ES-I3 (cell line): ENCODE results near the gene ANOS1.
A peak's percentile ranks its signal among the peaks of the same experiment; 100 is the strongest.

Source experiments
- H3K36me3 ChIP-seq: 2 replicates; pipeline ENCODE4 v1.6.1; 2013; ENCODE audit warnings: mild to moderate bottlenecking, low read length, control low read depth, moderate library complexity; ENCODE audit not compliant: insufficient read depth
- H3K4me1 ChIP-seq: 2 replicates; pipeline ENCODE4 v1.6.1; 2013; ENCODE audit warnings: mild to moderate bottlenecking, control low read depth, low read length; ENCODE audit not compliant: insufficient read depth
- H3K9ac ChIP-seq: 2 replicates; pipeline ENCODE4 v1.6.1; 2013; ENCODE audit warnings: low read depth, mild to moderate bottlenecking, low read length, moderate library complexity
- H3K9me3 ChIP-seq: 2 replicates; pipeline ENCODE4 v1.6.1; 2013; ENCODE audit warnings: mild to moderate bottlenecking, low read length, moderate library complexity; ENCODE audit not compliant: control insufficient read depth, insufficient read depth

Gene ANOS1

DNA sequence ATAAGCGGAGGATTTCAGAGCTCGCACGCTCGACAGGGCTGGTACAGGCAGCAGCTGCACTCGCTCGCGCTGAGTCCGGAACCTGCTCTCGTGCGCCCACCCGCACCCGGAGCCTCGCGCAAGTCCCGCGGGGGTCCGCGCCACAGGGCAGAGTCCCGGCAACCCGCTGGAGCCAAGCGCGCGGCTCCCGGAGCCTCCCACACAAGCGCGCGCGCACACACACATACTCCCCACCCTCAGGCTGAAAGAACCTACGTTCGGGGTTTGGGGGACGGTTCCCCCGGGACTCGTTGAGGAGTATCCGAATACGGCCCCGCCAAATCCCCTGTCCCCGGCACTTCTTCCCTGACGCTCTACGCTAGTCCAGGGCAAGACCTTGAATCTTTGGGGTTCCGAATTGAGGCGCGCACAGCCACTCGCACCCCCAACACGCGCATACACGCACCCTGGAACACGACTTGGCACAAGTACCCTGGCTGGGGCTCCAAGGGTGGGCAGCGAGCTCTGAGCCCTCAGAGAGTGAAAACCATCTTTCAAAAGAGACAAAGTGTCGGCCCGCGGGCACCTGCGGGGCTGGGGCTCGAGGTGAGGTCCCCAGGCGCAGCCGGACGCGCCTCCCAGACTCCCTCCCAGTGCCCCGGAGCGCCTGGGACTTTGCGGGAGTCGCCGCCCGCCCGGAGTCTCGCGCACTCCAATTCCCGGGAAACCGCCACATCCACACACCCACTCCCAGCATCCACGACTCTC lies 952 bp downstream of the ANOS1 start:
- Histone ChIP-seq H3K36me3 (no peaks in the 10 kb centered on the region), H3K4me1 (peaks cover 25% of the 10 kb centered on the region), H3K9ac (peak overlapping the region; percentile 82)

DNA sequence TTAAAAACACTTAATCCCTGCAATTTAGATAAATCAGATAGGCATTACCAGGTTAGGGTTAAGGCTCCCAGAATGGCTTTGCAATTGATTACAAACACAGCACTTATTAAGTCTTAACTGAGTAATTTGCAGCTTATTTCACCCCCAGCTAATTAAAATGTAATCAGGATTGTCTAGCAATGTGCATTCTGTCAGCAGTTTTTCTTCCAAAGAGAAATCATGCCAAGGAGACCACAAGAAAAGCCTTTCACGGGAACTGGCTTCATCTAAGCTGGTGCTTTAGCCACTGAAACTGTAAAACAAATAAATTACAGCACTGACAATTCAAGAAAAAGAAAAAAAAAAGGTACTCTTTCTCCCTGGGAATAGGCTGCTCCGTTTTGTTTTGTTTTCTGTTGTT lies 2.1 kb downstream of the ANOS1 start:
- peaks cover 28% of the 10 kb centered on the region for H3K4me1 ChIP-seq
- H3K36me3 ChIP-seq = no peaks in the 10 kb centered on the region
- peak overlapping the region; percentile 82; the same call in 1 of the 2 replicates for H3K9ac ChIP-seq
- H3K9me3 ChIP-seq = no peaks in the 10 kb centered on the region

More for the DNA sequence above, 952 bp downstream of the ANOS1 start:
- H3K9me3 ChIP-seq = no peaks in the 10 kb centered on the region

DNA sequence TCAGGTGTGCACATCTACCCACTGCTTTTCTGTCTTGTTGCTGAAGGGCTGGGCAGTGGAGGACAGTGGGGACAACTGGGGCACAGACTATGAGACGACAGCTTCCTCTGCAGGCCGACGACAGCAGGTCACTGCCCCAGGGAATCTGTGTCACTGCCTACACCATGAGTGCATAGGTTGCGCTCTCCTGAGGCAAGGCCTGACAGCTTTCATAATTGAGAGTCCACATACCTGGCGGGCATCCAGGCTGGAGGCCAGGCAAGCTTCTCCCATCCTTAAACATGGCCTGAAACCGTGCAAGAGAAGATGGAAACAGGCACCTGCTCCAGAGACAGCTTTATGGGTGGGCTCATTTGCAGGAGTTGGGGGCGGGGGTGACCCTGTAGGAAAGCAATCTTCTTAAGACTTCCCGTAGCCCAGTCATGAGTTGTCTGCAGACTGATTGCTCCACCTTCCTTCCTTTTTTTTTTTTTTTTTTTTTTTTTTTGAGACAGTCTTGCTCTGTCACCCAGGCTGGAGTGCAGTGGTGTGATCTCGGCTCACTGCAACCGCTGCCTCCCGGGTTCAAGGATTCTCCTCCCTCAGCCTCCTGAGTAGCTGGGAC lies 2.9 kb downstream of the ANOS1 start:
- H3K4me1 ChIP-seq = peaks cover 30% of the 10 kb centered on the region
- H3K9me3 ChIP-seq = no peaks in the 10 kb centered on the region
- H3K36me3 ChIP-seq = no peaks in the 10 kb centered on the region
- no peak overlapping the region for H3K9ac ChIP-seq

DNA sequence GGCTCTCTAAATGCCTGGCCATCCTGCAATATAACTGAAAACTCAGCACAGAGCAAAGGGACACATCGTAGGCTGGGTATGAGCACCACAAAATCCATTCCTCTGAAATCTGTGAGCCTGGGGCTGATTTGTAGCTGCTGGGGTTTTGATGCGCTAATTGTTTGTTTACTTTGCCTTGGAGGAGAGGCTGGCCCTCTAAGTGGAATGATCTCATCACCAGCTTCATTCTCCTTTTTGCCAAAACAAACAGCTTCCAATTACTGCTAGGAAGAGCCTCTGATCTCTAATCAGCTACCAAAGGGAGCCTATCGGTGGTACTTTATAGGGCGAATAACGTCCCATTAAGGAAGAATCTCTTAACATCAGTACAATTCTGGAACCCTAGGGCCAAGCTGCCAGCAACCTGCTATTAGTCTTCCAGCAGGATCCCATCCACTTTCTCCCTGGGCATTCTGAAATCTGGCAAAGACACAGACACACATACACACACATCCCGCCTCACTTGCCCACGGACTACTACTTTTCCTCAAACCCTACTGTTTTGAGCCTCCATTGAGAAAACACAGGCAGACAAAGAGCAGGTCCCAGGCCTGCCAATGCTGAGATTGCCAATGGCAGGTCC lies 5.8 kb downstream of the ANOS1 start:
- Histone ChIP-seq H3K4me1 (peaks cover 35% of the 10 kb centered on the region), H3K9ac (peak overlapping the region; percentile 17; the same call in 1 of the 2 replicates), H3K9me3 (no peaks in the 10 kb centered on the region), H3K36me3 (no peaks in the 10 kb centered on the region)

DNA sequence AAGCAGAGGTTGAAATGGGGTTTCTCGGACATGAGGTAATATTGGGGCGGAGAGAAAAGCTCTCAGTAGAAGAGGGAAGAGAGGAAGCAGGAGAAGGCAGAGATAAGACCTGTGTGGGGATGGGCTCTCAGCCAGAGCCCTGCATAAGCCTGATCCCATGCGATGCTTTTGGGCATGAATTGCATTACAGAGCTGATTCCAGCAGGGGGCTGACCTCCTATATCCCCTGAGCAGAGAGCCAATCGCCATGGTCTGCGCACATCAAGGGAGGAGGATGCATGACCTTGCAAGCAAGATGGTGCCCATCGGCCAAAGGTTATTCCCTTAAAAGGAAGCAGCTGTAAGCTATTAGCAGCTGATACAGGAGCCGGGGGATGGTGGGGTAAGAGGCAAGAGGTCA lies 7.6 kb downstream of the ANOS1 start:
- Histone ChIP-seq H3K9ac (no peak overlapping the region), H3K4me1 (peaks cover 33% of the 10 kb centered on the region), H3K36me3 (no peaks in the 10 kb centered on the region), H3K9me3 (no peaks in the 10 kb centered on the region)

DNA sequence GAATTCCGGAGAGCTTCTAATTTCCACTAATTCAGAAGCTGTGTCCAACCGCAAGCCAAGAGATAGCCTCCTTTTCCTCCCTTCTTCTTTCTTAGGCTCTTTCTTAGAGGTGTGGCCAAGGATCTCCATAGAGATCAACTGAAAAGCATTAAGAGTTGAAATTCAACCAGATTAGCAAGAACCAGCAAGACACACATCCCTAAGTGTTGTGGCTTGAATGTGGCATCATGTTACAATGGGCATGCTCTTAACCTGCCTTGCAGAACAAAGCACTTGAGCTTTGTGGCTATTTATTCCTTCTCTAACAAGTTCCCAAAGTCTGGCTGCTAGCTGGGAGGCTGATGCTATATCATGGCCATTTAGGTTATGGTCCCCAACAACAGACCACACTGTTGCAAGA lies 10.4 kb downstream of the ANOS1 start:
- Histone ChIP-seq H3K36me3 (no peaks in the 10 kb centered on the region), H3K9ac (no peak overlapping the region), H3K9me3 (no peaks in the 10 kb centered on the region), H3K4me1 (peaks cover 21% of the 10 kb centered on the region)

DNA sequence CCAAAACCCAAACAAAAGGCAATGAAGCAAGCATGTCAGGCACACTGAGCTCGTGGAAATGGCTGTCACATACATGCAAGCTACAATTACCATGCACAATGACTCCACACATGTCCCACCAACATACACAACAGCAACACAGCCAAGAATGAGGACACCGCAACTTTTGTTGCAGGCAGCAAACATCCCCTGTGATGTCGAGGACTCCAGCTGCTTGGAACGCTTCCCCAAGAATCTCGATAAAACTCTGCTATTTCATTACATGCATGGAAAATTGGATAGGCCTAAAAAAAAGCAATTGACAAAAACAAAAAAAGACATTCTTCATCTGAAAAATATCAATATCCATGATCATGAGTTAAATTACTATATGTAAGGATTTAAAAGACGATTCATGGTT lies 11.8 kb downstream of the ANOS1 start:
- Histone ChIP-seq H3K9ac (no peak overlapping the region), H3K4me1 (peaks cover 13% of the 10 kb centered on the region; the same call in 1 of the 2 replicates), H3K9me3 (no peaks in the 10 kb centered on the region), H3K36me3 (no peaks in the 10 kb centered on the region)

DNA sequence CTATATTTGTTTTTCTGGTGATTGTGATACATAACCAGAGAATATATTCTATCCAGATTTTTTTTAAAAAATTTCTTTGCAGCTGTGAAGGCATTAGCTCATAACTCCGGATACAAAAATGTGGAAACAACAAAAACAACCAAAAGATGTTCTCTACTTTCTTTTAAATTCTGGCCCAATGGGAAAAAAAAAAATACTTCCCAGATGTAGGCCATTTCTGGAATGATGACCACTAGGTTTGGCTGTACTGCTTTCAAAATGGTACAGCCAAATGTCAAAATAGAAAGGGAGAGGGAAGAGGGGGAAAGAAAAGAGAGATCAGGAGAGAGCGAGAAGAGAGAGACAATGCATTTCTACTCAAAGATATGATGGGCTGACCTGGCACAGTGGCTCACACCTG lies 14.6 kb downstream of the ANOS1 start:
- H3K4me1 ChIP-seq = peaks cover 17% of the 10 kb centered on the region; the same call in 1 of the 2 replicates
- H3K9ac ChIP-seq = no peak overlapping the region
- H3K9me3 ChIP-seq = no peaks in the 10 kb centered on the region
- H3K36me3 ChIP-seq = no peaks in the 10 kb centered on the region

DNA sequence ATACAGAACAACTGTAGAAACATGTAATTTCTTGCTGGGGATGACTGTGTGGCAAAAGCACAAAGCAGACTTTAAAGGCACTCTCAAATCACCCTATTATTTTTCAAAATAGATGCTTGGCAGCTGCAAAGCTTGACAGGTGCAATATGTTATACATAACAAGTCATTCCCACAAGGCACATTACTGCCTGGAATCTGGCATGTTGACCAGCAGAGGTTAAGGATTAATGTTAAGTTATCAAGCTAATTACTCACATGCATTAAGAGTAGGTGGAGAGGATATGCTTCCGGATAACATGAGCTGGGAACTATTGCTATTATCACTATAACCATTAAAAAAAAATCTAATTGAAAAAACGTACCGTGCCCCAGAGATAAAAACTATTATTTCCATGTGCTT lies 17.8 kb downstream of the ANOS1 start:
- no peak overlapping the region for H3K9ac ChIP-seq
- no peaks in the 10 kb centered on the region for H3K9me3 ChIP-seq
- peaks cover 11% of the 10 kb centered on the region; the same call in 1 of the 2 replicates for H3K4me1 ChIP-seq
- H3K36me3 ChIP-seq = no peaks in the 10 kb centered on the region

DNA sequence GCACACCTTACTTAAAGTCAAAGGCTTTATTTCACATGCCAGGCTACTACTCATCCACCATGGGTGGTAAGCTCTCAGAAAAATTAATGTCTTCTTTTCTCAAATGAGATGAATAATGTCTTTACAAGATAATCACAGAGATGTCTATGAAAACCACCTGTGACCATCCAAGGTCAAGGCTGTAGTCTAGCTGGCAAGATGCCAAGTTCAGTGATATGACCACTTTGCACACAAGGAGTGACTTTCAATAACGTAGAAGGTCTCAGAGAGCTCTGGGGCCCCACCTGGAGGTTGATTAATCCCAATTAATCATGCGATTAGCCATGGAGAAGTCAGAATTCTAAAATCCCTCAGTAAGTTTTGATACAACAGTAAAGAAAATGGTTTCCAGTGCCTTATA lies 20.5 kb downstream of the ANOS1 start:
- peaks cover 11% of the 10 kb centered on the region; the same call in 1 of the 2 replicates for H3K4me1 ChIP-seq
- H3K36me3 ChIP-seq = no peaks in the 10 kb centered on the region
- H3K9me3 ChIP-seq = no peaks in the 10 kb centered on the region
- no peak overlapping the region for H3K9ac ChIP-seq

DNA sequence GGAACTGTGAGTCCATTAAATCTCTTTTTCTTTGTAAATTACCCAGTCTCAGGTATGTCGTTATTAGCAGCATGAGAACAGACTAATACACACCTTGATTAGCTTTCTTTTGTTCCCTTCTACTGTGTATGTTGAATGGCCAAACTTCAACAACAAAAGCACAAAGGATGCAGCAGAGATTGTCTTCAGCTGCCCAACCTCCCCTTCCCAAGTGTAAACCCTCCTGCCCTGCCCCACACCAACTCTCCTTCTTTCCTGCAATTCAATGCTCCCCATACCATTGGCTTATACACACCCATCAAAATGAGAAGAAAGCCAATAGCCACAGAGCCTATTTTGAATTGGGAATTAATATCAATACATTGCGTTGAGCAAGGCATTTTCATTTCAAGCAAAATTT lies 27.8 kb downstream of the ANOS1 start:
- no peaks in the 10 kb centered on the region for H3K36me3 ChIP-seq
- no peaks in the 10 kb centered on the region for H3K9me3 ChIP-seq
- H3K4me1 ChIP-seq = no peaks in the 10 kb centered on the region
- no peak overlapping the region for H3K9ac ChIP-seq

DNA sequence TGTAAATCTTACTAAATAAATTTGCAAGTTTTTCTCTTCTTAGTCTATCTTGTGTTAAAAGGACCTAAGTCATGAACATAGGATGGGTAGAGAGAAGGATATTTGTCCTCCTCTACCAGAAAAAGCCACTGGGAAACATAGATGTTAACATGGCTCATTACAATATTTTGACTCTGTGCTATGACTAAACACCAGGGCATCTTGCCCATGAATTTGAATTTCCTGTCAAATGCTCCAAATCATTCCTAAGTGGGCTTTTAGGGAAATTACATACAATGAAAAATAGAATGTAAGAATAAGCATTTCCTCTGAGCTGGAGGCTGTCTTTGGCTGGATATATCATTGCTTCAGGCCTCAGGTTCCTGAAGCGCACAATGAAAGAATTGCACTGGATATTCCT lies 39.1 kb downstream of the ANOS1 start:
- H3K9ac ChIP-seq = no peak overlapping the region

DNA sequence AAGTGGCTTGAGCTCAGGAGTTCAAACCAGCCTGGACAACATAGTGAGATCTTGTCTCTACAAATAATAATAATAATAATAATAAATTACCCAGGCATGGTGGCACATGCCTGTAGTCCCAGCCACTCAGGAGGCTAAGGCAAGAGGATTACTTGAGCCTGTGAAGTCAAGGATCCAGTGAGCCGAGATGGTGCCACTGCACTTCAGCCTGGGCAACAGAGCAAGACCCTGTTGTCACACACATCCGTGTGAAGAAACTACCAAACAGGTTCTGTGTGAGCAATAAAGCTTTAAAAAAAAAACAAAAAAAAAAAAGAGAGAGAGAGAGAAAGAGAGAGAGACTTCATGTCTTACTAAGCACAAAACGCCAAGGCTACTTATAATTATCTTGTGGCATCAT lies 42.5 kb downstream of the ANOS1 start:
- Histone ChIP-seq H3K36me3 (no peaks in the 10 kb centered on the region), H3K9ac (no peak overlapping the region), H3K4me1 (peaks cover 43% of the 10 kb centered on the region), H3K9me3 (no peaks in the 10 kb centered on the region)

More for the DNA sequence above, 39.1 kb downstream of the ANOS1 start:
- Histone ChIP-seq H3K4me1 (peaks cover 26% of the 10 kb centered on the region), H3K36me3 (no peaks in the 10 kb centered on the region; the same call in 1 of the 2 replicates), H3K9me3 (no peaks in the 10 kb centered on the region)

DNA sequence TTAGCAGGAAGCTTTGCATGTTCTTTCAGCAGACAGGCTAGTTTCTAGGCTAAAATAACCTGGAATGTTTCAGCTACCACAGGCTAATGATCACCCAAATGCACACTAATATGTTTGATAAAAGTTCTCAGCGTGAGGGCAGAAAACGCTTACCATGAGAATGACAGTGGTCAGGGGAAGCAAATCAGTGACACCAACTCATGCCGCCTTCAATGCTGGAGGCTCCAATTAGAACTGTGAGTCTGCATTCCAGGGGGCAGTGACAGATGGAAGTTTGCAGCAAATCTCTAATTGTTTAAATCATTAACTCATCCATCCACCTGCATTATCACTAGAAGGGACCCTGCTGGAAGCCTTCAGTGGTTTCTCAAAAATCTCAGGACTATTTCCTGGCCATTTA lies 43.2 kb downstream of the ANOS1 start:
- H3K4me1 ChIP-seq = peaks cover 43% of the 10 kb centered on the region

More for the DNA sequence above, 43.2 kb downstream of the ANOS1 start:
- no peaks in the 10 kb centered on the region for H3K9me3 ChIP-seq
- H3K9ac ChIP-seq = no peak overlapping the region
- H3K36me3 ChIP-seq = no peaks in the 10 kb centered on the region
